Panc1 (cell line): Measurements from ENCODE around the gene FBXW7. TPM values are rescaled to one million over a fixed set of nuclear protein-coding genes. Genes with fewer than 3 reads are reported as not detected.

ENCODE experiments used
- ATAC-seq: fragments of 200-7000 bp; cut with Tn5 transposase; 2 replicates; pipeline ENCODE4 v1.9.1; 2020; ENCODE audit warnings: mild to moderate bottlenecking, moderate library complexity
- BruUV-seq: library from RNA; stranded (reverse); fragments of 400-500 nt; replicated peaks from 2 replicates; lab custom pipeline; 2021; lab: Mats Ljungman, UMichigan
- CTCF ChIA-PET: fragments of 300-600 bp; sonication (Branson Sonifier 250); formaldehyde crosslinking; loops from one replicate; lab custom pipeline; 2022; ENCODE audit warnings: antibody characterized with exemption; lab: Charles Lee
- POLR2A ChIA-PET: fragments of 300-600 bp; sonication (Branson Sonifier 250); formaldehyde crosslinking; loops from one replicate; lab custom pipeline; 2022; ENCODE audit warnings: antibody characterized with exemption; lab: Charles Lee
- DNase-seq: peaks from one replicate; pipeline ENCODE4 v3.0.0-alpha.2; 2010; ENCODE audit warnings: low read depth, low spot score
- H3K27ac ChIP-seq: 2 replicates; pipeline ENCODE4 v1.5.1; 2011; ENCODE audit warnings: mild to moderate bottlenecking, low read length, inconsistent platforms
- H3K27me3 ChIP-seq: fragments of 200-500 bp; sonication (Bioruptor generic); 2 replicates; pipeline ENCODE4 v1.6.0; 2014; ENCODE audit warnings: low read length, inconsistent platforms; ENCODE audit not compliant: control insufficient read depth, insufficient read depth
- H3K36me3 ChIP-seq: fragments of 200-500 bp; sonication (Bioruptor generic); 2 replicates; pipeline ENCODE4 v1.5.1; 2014; ENCODE audit warnings: inconsistent platforms, mild to moderate bottlenecking, low read length, moderate library complexity; ENCODE audit not compliant: control insufficient read depth, insufficient read depth
- H3K4me1 ChIP-seq: 2 replicates; pipeline ENCODE4 v1.5.1; 2011; ENCODE audit warnings: inconsistent platforms, mild to moderate bottlenecking, low read length, moderate library complexity; ENCODE audit not compliant: control insufficient read depth, insufficient read depth
- H3K4me3 ChIP-seq, 2 experiments: 2 replicates each; pipeline ENCODE4 v1.5.1; 2011 to 2012; ENCODE audit warnings: low read depth in 2 of 2, low read length in 2 of 2, mild to moderate bottlenecking in 2 of 2, inconsistent platforms in 1 of 2, moderate library complexity in 1 of 2
- H3K9me3 ChIP-seq: fragments of 200-500 bp; sonication (Bioruptor generic); 2 replicates; pipeline ENCODE4 v1.5.1; 2014; ENCODE audit warnings: low read depth, mild to moderate bottlenecking, inconsistent platforms, low read length, moderate library complexity; ENCODE audit not compliant: control insufficient read depth, insufficient read depth
- POLR2AphosphoS5 ChIP-seq: IDR thresholded peaks from 2 replicates; pipeline ENCODE4 v1.6.1; 2012; ENCODE audit warnings: mild to moderate bottlenecking, low read depth, low read length, moderate library complexity
- SIN3A ChIP-seq: IDR thresholded peaks from 2 replicates; pipeline ENCODE4 v1.6.1; 2012; ENCODE audit warnings: low read depth, mild to moderate bottlenecking, low read length, moderate library complexity, borderline replicate concordance; ENCODE audit not compliant: insufficient read depth
- TCF7L2 ChIP-seq: IDR thresholded peaks from 2 replicates; pipeline ENCODE4 v1.6.1; 2011; ENCODE audit warnings: mild to moderate bottlenecking, low read depth, low read length, inconsistent platforms
- in situ Hi-C: cut with HindIII; loops from 2 replicates; pipeline ENCODE4 v1.10.0; 2016; ENCODE audit warnings: low sequenced_read_pairs, low pct_unique_long_range_greater_than_20kb
- intact Hi-C: fragments of 100-400 bp; cut with micrococcal nuclease; formaldehyde crosslinking; loops from one replicate; pipeline ENCODE4 v1.10.0; 2022; ENCODE audit not compliant: unreplicated experiment
- total RNA-seq: library from RNA; stranded (reverse); gene quantifications from one replicate; pipeline ENCODE4 v1.2.1, GENCODE V29; 2021; ENCODE audit not compliant: unreplicated experiment
- TF ChIP-seq, protein P1 (sequence below): fragments of 450-650 bp; IDR thresholded peaks from 2 replicates; pipeline ENCODE4 v1.5.1; 2017; ENCODE audit warnings: mild to moderate bottlenecking
- TF ChIP-seq, protein P2 (sequence below), 2 experiments: IDR thresholded peaks; 2 replicates each; pipeline ENCODE4 v1.6.1; 2011 to 2012; ENCODE audit warnings: low read depth in 2 of 2, control low read depth in 1 of 2, low read length in 1 of 2, mild to moderate bottlenecking in 1 of 2, moderate library complexity in 1 of 2; ENCODE audit not compliant: insufficient read depth in 1 of 2

FBXW7 gene
- total RNA-seq, 1 experiment from 2014 or later: 16.2 TPM

DNA sequence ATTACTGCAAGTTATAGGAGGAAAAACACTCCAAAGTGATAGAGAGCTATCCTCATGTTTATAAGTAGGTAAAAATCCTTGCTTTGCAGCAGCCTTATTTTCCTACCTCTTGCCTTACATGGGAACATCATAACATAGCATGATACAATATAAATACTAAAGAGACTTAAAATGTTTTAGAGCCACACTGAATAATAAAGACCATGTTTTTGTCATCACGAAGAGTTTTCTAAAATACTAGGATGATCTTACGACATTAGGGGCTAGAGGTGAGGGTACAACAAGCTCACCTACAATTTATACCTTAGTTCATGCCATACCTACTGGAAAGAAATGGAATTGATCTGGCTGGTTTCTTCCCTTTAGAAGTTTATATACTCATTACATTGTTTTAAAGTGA is 184.8 kb downstream of the FBXW7 start:
- no peaks in the 10 kb centered on the region for H3K9me3 ChIP-seq
- intact Hi-C loops: no loop called here
- POLR2A ChIA-PET: no interaction called here
- no peak overlapping the region; a peak in 1 of 4 replicates for H3K4me3 ChIP-seq
- BruUV-seq: no TSS peak
- H3K27ac ChIP-seq: no peak overlapping the region
- TF ChIP-seq TCF7L2: no peak
- no peak for TF ChIP-seq POLR2AphosphoS5
- TF ChIP-seq, protein P1, sequence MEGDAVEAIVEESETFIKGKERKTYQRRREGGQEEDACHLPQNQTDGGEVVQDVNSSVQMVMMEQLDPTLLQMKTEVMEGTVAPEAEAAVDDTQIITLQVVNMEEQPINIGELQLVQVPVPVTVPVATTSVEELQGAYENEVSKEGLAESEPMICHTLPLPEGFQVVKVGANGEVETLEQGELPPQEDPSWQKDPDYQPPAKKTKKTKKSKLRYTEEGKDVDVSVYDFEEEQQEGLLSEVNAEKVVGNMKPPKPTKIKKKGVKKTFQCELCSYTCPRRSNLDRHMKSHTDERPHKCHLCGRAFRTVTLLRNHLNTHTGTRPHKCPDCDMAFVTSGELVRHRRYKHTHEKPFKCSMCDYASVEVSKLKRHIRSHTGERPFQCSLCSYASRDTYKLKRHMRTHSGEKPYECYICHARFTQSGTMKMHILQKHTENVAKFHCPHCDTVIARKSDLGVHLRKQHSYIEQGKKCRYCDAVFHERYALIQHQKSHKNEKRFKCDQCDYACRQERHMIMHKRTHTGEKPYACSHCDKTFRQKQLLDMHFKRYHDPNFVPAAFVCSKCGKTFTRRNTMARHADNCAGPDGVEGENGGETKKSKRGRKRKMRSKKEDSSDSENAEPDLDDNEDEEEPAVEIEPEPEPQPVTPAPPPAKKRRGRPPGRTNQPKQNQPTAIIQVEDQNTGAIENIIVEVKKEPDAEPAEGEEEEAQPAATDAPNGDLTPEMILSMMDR: no peak
- no peak for DNase-seq
- CTCF ChIA-PET: no interaction called here
- ATAC-seq: no peak
- no peaks in the 10 kb centered on the region for H3K4me1 ChIP-seq
- no peaks in the 10 kb centered on the region for H3K27me3 ChIP-seq
- in situ Hi-C loops: no loop called here
- H3K36me3 ChIP-seq: no peaks in the 10 kb centered on the region

DNA sequence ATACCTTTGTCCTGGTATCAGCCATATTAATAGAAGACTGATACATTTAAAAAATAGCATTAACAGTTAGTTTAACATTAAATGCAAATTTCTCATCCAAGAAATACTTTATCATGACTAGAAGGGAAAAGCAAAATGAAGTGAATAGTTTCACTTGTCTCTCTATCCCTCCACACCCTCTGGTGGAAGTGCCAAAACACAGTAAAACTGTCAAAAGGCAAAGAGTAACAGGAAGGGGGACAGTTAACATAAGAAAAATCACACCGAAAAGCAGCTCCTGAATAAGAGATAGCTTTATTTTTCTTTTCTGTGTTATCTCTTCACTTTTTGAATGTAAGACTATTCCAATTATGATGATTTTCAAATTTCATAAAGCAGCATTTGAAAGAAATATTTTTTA is 187.2 kb downstream of the FBXW7 start:
- ChIA-PET CTCF (no interaction called here), POLR2A (no interaction called here)
- Histone ChIP-seq H3K9me3 (no peaks in the 10 kb centered on the region), H3K36me3 (no peaks in the 10 kb centered on the region), H3K27me3 (no peaks in the 10 kb centered on the region), H3K4me1 (no peaks in the 10 kb centered on the region), H3K27ac (no peak overlapping the region), H3K4me3 (no peak overlapping the region)
- DNase-seq (no peak), ATAC-seq (no peak)
- intact Hi-C loops: no loop called here
- in situ Hi-C loops: no loop called here
- no TSS peak for BruUV-seq
- TF ChIP-seq TCF7L2 (no peak), POLR2AphosphoS5 (no peak), SIN3A (no peak)
- TF ChIP-seq, protein P1: no peak
- TF ChIP-seq, protein P2, sequence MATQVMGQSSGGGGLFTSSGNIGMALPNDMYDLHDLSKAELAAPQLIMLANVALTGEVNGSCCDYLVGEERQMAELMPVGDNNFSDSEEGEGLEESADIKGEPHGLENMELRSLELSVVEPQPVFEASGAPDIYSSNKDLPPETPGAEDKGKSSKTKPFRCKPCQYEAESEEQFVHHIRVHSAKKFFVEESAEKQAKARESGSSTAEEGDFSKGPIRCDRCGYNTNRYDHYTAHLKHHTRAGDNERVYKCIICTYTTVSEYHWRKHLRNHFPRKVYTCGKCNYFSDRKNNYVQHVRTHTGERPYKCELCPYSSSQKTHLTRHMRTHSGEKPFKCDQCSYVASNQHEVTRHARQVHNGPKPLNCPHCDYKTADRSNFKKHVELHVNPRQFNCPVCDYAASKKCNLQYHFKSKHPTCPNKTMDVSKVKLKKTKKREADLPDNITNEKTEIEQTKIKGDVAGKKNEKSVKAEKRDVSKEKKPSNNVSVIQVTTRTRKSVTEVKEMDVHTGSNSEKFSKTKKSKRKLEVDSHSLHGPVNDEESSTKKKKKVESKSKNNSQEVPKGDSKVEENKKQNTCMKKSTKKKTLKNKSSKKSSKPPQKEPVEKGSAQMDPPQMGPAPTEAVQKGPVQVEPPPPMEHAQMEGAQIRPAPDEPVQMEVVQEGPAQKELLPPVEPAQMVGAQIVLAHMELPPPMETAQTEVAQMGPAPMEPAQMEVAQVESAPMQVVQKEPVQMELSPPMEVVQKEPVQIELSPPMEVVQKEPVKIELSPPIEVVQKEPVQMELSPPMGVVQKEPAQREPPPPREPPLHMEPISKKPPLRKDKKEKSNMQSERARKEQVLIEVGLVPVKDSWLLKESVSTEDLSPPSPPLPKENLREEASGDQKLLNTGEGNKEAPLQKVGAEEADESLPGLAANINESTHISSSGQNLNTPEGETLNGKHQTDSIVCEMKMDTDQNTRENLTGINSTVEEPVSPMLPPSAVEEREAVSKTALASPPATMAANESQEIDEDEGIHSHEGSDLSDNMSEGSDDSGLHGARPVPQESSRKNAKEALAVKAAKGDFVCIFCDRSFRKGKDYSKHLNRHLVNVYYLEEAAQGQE (IDR thresholded peaks at IDR 0.05; ENCODE audit: insufficient read depth in 1 of 2, low read depth in 2 of 2, low read length in 1 of 2): no peak
